Effector CD8-positive, alpha-beta T cell (primary cell): ENCODE measurements around the gene ADAMTS6.

ENCODE experiments used
- DNase-seq: peaks from one replicate; lab custom pipeline; 2025; lab: John Stamatoyannopoulos, UW

Gene ADAMTS6

GRCh38 chr5:65288657-65289056, 193.1 kb downstream of the ADAMTS6 start:
- no peak for DNase-seq

GRCh38 chr5:65279603-65280002, 202.1 kb downstream of the ADAMTS6 start:
- no peak for DNase-seq

GRCh38 chr5:65276178-65276890, 205.4 kb downstream of the ADAMTS6 start:
- DNase-seq = no peak

- no peak for DNase-seq
Observed at GRCh38 chr5:65271906-65272305, 209.8 kb downstream of the ADAMTS6 start.

- DNase-seq = no peak
Observed at GRCh38 chr5:65268525-65268924, 213.2 kb downstream of the ADAMTS6 start.

GRCh38 chr5:65264420-65264819, 217.3 kb downstream of the ADAMTS6 start:
- DNase-seq = no peak

GRCh38 chr5:65263321-65263720, 218.4 kb downstream of the ADAMTS6 start:
- no peak for DNase-seq

GRCh38 chr5:65262649-65263059, 219.1 kb downstream of the ADAMTS6 start:
- no peak for DNase-seq

GRCh38 chr5:65262096-65262495, 219.6 kb downstream of the ADAMTS6 start:
- DNase-seq = no peak

- DNase-seq = no peak
Observed at GRCh38 chr5:65261499-65261898, 220.2 kb downstream of the ADAMTS6 start.

GRCh38 chr5:65255294-65255693, 226.4 kb downstream of the ADAMTS6 start:
- DNase-seq = no peak

GRCh38 chr5:65252977-65253376, 228.7 kb downstream of the ADAMTS6 start:
- DNase-seq = no peak

- no peak for DNase-seq
Observed at GRCh38 chr5:65248896-65249295, 232.8 kb downstream of the ADAMTS6 start.

- DNase-seq = no peak
Observed at GRCh38 chr5:65247594-65247993, 234.1 kb downstream of the ADAMTS6 start.

GRCh38 chr5:65246741-65247140, 235.0 kb downstream of the ADAMTS6 start:
- no peak for DNase-seq

GRCh38 chr5:65244031-65244430, 237.7 kb downstream of the ADAMTS6 start:
- DNase-seq = no peak

- DNase-seq = no peak
Observed at GRCh38 chr5:65243161-65243560, 238.6 kb downstream of the ADAMTS6 start.

GRCh38 chr5:65229841-65230240, 251.9 kb downstream of the ADAMTS6 start:
- DNase-seq = no peak

- DNase-seq = no peak
Observed at GRCh38 chr5:65213921-65214525, 267.7 kb downstream of the ADAMTS6 start.

- DNase-seq = no peak
Observed at GRCh38 chr5:65209341-65209740, 272.4 kb downstream of the ADAMTS6 start.

GRCh38 chr5:65204966-65205365, 276.8 kb downstream of the ADAMTS6 start:
- DNase-seq = no peak

- no peak for DNase-seq
Observed at GRCh38 chr5:65203746-65204145, 278.0 kb downstream of the ADAMTS6 start.

GRCh38 chr5:65199993-65200675, 281.6 kb downstream of the ADAMTS6 start:
- DNase-seq = no peak
